Non-pigmented ciliary epithelial cell (primary cell): ENCODE data around the gene ESYT3.
"Not testable (repeated sequence)": the region's sequence is repeated elsewhere in the genome, so short reads cannot be mapped to it uniquely, and the experiment has no call there.

Source experiments
- DNase-seq: peaks from one replicate; pipeline ENCODE4 v3.0.0-alpha.2; 2010; ENCODE audit warnings: low read depth

Gene ESYT3

DNA sequence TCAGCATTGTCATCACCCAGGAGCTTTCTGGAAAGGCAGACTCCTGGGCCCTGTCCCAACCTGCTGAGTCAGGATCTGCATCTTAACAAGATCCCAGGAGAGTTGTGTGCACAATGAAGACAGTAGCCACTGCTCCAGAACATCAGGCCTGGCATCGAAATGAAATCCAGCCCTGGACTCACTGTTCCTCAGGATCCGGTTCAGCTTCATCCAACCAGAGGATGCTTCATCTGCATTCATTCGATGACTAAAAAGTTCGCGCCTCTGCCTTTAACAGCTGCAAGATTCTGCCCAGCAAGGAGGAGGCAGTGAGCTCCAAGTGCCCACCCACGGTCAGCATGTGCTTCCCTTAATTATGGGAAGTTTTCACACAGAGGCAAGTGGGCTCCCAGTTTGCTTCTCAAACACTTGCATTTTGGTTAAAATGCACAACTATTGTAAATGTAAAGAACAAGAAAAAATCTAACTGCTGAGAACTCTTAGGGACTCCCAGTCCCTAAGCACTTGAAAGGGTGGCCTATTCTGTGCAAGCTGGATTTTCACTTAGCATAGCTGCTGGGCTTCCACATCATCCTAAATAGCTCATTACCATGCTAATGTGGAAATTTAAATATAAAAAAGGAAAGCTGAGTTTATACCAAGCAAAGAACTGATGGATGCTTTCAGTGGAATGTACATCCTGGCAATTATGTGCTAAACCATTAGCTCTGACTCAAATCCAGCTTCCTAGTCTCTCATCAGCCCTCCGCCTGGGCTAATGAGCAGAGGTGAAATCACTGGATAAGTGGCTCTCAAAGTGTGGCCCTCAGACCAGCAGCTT lies 25.5 kb upstream of the ESYT3 start:
- no peak for DNase-seq

DNA sequence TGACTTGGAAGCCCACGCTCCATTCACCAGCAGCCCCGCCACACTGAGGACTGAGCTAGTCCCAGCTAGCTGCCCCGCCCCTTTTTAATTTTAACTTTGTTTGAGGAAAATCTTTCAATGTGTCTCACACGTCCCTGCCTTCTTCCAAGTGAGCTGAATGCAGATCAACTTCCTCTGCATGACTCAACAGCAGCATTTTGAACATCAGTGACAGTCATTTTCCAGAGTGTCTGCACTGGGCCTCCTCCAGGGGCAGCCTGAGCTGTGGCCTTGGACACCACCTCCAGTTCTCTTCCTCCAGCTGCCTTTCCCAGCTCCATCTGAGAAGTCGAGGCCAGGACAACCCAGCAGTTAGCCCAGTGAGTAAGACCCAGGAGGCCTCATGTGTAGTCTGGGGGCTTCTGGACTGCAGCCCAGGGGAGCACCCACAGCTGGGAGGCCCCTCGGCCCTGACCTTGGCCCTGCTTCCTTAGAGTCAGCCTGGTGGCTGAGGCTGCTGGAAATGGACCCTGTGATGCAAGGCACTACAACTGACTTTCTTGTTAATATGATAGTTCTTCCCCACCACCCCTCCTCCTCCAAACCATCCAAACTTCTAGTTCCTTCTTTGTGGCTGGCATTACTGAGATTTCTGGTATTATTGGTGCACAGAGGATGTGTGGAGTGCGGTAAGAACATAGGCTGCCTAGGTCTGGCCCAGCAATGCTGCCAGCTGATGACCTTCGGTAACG lies 21.4 kb upstream of the ESYT3 start:
- DNase-seq: no peak

- DNase-seq: not testable (repeated sequence)
These were observed 18.2 kb upstream of the ESYT3 start for GRCh38 chr3:138416236-138416635.

DNA sequence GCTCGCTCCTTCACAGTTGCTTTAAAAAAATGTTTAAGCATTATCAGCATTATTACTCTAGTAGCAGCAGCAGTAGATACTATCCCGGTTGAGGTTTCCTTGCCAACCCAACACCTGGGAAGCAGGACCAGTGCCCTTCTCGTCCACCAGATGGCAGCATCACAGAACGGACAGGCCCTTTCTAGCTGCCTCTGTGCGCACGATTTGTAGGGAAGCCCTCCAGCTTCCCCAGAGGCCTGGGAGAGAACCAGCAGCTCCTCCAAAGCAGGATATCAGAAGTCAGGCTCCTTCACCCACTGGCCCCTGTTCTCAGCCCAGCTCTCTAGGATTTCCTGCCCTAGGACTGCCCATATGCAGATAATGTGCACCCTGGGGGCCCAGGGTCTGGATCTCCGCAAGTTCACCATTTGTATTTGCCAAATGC lies 16.8 kb upstream of the ESYT3 start:
- peak; percentile 51 for DNase-seq

DNA sequence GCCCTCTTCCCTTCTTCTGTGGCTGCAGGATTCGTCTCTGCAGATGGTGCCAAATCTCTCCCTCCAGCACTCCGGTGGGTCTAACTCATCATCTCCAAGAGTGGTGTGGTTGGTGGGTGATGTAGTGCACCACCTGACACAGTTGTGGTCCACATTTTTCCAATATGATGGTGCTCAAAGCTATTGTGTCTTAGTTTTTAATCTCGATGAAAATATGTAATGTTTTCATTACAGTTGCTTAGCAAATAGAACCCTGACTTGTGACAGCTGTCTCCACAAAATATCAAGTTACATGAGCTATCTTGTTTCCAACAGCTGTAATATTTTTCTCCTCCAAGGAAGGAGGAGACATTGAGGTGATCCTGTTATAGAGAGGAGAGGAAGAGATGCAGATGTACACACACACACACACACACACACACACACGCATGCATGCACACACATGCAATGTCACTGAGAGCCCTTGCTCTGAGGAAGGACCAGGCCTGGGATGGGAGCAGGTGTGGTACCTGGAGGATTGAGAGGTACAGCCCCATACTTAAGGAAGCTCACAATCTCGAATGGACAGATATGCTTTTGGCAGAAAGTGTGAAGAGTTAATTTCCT lies 15.7 kb upstream of the ESYT3 start:
- no peak for DNase-seq

GRCh38 chr3:138423316-138423715 lies 11.1 kb upstream of the ESYT3 start:
- no peak for DNase-seq

DNA sequence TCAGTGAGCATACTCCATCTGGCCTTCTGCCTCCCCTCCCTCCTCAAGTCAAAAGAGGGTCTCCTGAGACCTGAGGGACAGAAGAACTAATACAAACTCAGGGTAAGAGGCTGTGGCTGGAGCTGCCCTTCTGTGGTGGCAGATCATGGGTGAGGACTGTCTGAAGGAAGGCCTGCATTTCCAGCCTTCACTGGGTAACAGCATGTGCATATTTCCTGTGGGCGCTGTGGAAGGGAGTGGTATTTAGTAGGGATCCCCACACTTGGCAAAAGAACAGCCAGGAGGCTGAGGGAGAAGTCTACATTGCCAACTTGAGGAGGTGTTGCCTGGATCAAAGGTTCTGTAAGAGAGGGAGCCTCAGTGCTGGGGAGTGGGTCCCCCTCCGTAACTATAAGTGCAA lies 10.1 kb upstream of the ESYT3 start:
- no peak for DNase-seq

DNA sequence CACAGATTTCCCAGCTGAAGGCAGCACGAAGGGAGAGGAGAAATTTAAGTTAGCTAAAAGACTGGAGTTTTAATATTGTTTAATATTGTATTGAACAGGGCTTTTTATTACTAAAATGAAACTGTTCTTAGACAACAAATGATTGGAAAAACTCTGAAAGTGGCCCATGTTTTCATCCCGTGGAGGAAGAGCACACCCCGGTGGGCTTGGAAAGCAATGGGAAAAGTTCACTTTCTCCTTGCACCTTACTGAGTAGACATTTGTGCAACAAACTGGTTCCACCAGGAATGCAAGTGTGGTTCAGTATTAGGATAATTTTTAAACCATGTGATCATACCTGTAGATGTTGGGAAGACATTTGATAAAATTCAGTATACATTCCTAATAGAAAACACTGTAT lies 8.2 kb upstream of the ESYT3 start:
- no peak for DNase-seq

GRCh38 chr3:138426754-138427153 lies 7.7 kb upstream of the ESYT3 start:
- not testable (repeated sequence) for DNase-seq

- no peak for DNase-seq
These were observed 4.8 kb upstream of the ESYT3 start for GRCh38 chr3:138429665-138430064.

- DNase-seq: no peak
These were observed 1.7 kb upstream of the ESYT3 start for GRCh38 chr3:138432576-138433240.

- no peak for DNase-seq
These were observed 532 bp upstream of the ESYT3 start for GRCh38 chr3:138433892-138434275.

- no peak for DNase-seq
These were observed 708 bp downstream of the ESYT3 start for GRCh38 chr3:138434875-138435772.

- DNase-seq: no peak
These were observed 1.4 kb downstream of the ESYT3 start for GRCh38 chr3:138435840-138436239.

DNA sequence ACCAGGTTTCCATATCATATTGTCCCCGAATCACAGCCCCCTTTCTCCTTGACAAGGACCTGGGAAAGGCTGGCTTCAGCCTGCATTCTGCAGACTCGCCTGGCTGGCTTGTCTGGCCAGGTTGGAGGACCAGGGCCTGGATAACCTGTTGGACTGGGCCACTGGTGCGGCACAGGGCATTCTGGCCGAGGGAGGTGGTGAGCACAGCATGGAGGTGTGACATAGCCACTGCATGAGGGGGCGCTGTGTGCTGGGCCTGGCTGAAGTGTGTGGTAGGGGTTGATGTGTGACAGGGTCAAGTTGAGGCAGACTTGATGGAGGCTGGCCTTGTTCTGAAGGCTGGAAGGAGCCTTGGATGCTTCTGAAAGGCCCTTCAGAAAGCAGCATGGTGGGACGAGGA lies 2.9 kb downstream of the ESYT3 start:
- no peak for DNase-seq

- no peak for DNase-seq
These were observed 4.5 kb downstream of the ESYT3 start for GRCh38 chr3:138438896-138439295.

DNA sequence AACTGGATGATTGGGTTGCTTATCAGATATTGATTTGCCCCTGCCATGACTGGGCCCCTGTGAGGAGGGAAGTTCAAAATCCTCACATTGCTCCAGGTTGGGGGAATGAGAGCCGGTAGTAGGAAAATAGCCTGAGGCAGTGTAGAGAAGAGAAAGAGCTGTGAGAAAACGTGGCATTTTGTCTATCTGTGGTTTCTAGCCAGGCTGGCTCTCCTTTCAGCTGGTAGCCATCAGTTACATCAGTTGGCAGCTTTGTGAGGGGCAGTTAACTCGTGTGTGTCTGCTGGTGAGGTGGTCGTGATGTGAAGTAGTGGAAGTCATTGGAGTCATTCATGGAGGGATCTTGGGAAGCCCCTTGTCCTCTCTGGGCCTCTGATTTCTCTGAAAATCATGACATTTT lies 5.2 kb downstream of the ESYT3 start:
- DNase-seq: no peak

DNA sequence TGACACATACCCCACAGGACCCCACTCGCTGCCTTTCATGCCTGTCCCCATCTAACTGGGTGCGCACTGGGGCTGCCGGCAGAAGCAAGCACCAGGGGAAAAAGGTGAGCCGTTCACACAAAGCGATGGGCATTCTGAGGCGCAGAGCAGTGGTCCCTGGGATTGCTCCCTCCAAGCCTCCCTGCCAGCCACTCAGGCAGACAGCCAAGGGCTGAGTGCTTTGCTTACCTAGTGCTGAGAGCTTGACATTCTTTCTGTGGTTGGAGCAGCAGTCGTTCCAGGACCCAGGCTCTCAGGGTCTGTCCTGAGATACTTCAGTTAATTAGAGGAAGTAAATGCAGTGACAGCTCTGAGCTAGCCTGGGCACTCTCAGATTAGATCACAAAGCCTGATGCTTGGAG lies 5.7 kb downstream of the ESYT3 start:
- no peak for DNase-seq

- no peak for DNase-seq
These were observed 6.2 kb downstream of the ESYT3 start for GRCh38 chr3:138440596-138440995.

- no peak for DNase-seq
These were observed 6.8 kb downstream of the ESYT3 start for GRCh38 chr3:138441256-138441655.

- DNase-seq: no peak
These were observed 7.3 kb downstream of the ESYT3 start for GRCh38 chr3:138441742-138442141.

DNA sequence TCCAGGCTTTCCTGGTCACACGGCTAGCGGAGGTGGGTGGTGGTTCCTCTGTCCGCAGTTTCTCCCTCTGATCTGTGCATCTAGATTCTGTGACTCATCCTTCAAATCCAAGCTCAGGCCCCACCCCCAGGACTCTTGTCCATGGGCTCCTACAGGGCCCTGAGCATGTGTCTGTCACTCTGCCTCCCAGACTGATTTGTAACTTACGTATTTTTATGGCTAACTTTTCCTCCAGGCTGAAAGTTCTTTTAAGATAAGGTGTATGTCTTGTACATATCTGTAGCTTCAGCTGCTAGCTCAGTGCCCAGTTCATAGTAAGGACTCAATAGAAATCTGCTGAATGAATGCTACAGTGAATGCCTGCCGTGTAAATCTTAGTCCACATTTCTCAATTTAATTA lies 8.0 kb downstream of the ESYT3 start:
- DNase-seq: peak; percentile 40
